ENCODE data around the gene GRIN2C. TPM values are rescaled to one million over a fixed set of nuclear protein-coding genes. Genes with fewer than 3 reads are reported as not detected.

The GRIN2C gene
- total and polyA plus RNA-seq, 9 donors, result 0.11 to 0.82 (median 0.36) TPM

- Histone ChIP-seq H3K36me3 (no peaks in the 10 kb centered on the region), H3K27ac (no peak overlapping the region), H3K9me3 (no peaks in the 10 kb centered on the region), H3K4me1 (ENCODE audit: insufficient read depth) (peaks cover 3% of the 10 kb centered on the region), H3K27me3 (no peaks in the 10 kb centered on the region), H3K4me3 (no peak overlapping the region)
- DNase-seq, result no peak
- intact Hi-C loops (cut with DNase I), result no loop called here
- TF ChIP-seq EP300 (IDR thresholded peaks at IDR 0.05), result no peak
- no peak for TF ChIP-seq CTCF (IDR thresholded peaks at IDR 0.05)
- TF ChIP-seq POLR2A (IDR thresholded peaks at IDR 0.05), result no peak
- WGBS, 3 donors, result 84 to 90% (median 88%) methylated on average over 7 of the region's 7 CpGs
Observed at GRCh38 chr17:74890554-74890953, 30.9 kb upstream of the GRIN2C start.

DNA sequence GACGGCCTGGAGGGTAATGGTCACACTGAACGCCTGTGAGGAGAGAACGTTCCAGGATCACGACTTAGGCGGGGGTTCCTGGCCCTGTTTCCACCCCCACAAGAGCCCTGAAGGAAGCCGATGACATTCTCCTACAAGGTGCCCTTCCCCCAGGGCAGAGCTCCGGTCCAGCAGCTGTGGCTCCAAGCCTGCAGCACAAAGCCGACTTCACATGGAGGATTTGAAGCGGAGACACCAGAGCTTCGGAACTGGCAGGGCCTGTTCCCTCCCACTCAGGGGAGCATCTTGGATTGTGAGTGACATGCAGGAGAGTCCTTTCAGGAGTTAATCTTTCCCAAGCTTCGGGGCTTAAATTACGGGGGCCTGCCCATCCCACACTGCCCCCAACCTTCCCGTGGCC is 28.8 kb upstream of the GRIN2C start:
- H3K4me3 ChIP-seq, result no peak overlapping the region
- H3K4me1 ChIP-seq (ENCODE audit: insufficient read depth), result peaks cover 3% of the 10 kb centered on the region
- intact Hi-C loops (cut with DNase I), result no loop called here
- no peaks in the 10 kb centered on the region for H3K27me3 ChIP-seq
- no peaks in the 10 kb centered on the region for H3K9me3 ChIP-seq
- no peak for DNase-seq
- no peak overlapping the region for H3K27ac ChIP-seq
- no peaks in the 10 kb centered on the region for H3K36me3 ChIP-seq
- WGBS, 3 donors, result 50 to 57% (median 53%) methylated on average over 13 of the region's 13 CpGs
- TF ChIP-seq POLR2A (IDR thresholded peaks at IDR 0.05) (no peak), CTCF (IDR thresholded peaks at IDR 0.05) (no peak), EP300 (IDR thresholded peaks at IDR 0.05) (no peak)

DNA sequence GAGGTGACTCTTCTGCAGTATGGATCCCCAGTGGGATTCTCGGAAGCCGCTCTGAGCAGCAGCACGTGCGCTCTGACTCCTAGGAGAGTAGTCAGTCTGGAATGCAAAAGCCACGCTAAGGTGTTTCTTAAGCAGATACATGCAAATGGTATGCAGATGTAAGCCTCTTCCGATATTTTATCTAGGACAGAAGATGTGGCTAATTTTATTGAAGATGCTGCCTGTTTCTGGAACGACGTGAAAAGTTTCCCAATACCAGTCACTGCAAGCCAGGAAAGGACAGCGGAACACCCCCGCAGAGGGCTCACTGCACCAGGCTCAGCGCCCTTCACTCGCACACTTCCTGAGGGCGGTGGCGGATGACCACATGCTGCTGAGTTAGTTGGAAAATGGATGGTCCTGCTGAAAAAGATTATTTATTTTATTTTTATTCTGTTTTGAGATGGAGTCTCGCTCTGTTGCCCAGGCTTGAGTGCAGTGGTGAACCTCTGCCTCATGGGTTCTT is 23.6 kb upstream of the GRIN2C start:
- WGBS, 3 donors, result 71 to 80% (median 72%) methylated on average over 15 of the region's 15 CpGs
- H3K36me3 ChIP-seq, result no peaks in the 10 kb centered on the region
- no peak overlapping the region for H3K27ac ChIP-seq
- no peaks in the 10 kb centered on the region for H3K9me3 ChIP-seq
- no peaks in the 10 kb centered on the region for H3K27me3 ChIP-seq
- intact Hi-C loops (cut with DNase I), result no loop called here
- no peak for DNase-seq
- H3K4me1 ChIP-seq (ENCODE audit: insufficient read depth), result no peaks in the 10 kb centered on the region
- no peak overlapping the region for H3K4me3 ChIP-seq
- TF ChIP-seq POLR2A (IDR thresholded peaks at IDR 0.05) (no peak), EP300 (IDR thresholded peaks at IDR 0.05) (no peak), CTCF (IDR thresholded peaks at IDR 0.05) (no peak)

DNA sequence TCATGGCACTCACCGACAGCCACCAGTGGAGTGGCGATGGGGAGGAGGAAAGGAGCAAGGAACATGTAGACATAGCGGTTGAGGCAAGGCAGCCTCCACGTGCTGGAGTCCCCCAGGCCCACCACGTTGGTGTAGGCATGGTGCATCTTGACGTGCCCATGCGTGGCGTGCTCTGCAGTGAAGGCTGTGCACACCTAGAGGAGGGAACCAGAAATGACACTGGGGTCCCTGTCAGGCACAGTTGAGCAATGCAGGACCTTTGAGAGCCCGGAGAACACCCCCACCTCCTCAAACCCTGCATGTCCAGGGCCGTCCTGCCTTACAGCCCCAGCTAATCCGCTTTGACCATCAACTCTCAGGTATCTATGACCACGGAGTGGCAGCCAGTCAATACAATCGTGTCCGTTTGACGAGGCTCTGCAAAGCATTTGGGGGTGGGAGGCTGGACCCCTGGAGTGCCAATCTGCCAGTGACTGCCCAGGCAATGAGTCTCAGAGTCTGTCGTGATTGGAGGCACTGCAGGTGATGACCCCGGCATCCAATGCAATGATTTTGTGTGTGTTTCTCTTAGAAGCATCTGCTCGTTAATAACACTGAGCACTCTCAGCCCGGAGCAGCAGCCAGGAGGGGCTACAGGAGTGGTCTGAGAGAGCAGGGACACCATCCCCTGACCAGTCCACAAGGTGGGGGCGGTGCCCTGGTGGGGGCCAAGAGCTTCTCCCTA is 23.0 kb upstream of the GRIN2C start:
- no peak overlapping the region for H3K27ac ChIP-seq
- no peaks in the 10 kb centered on the region for H3K27me3 ChIP-seq
- no peaks in the 10 kb centered on the region for H3K36me3 ChIP-seq
- no peaks in the 10 kb centered on the region for H3K4me1 ChIP-seq (ENCODE audit: insufficient read depth)
- WGBS, 3 donors, result 68 to 75% (median 71%) methylated on average over 20 of the region's 20 CpGs
- H3K9me3 ChIP-seq, result no peaks in the 10 kb centered on the region
- TF ChIP-seq POLR2A (IDR thresholded peaks at IDR 0.05) (no peak), EP300 (IDR thresholded peaks at IDR 0.05) (no peak), CTCF (IDR thresholded peaks at IDR 0.05) (no peak)
- intact Hi-C loops (cut with DNase I), result no loop called here
- H3K4me3 ChIP-seq, result no peak overlapping the region
- no peak for DNase-seq
